Uterus (tissue), 2 donors: Measurements from ENCODE around the gene SLC10A4.

Experiments
- CTCF ChIP-seq, 4 experiments: fragments of 200-600 bp in 2 of 4; fragments of 450-650 bp in 2 of 4; sonication (generic) in 2 of 4; IDR thresholded peaks; one replicate each; pipeline ENCODE4 v1.5.1; 2016 to 2019; ENCODE audit warnings: antibody characterized with exemption in 4 of 4, mild to moderate bottlenecking in 2 of 4, moderate library complexity in 1 of 4
- POLR2A ChIP-seq, 2 donors: fragments of 450-650 bp; IDR thresholded peaks; one replicate each; pipeline ENCODE4 v1.6.1; 2016; ENCODE audit warnings: antibody characterized with exemption in 2 of 2, mild to moderate bottlenecking in 1 of 2, moderate library complexity in 1 of 2

- TF ChIP-seq CTCF (IDR thresholded peaks at IDR 0.05) (no peak), POLR2A (IDR thresholded peaks at IDR 0.05) (no peak)
These were observed 43.3 kb downstream of the SLC10A4 start for GRCh38 chr4:48526406-48526805.
